Fibroblast of lung (primary cell): Measurements from ENCODE around the gene GPHN. TPM values are rescaled to one million over a fixed set of nuclear protein-coding genes. Genes with fewer than 3 reads are reported as not detected.

Experiments
- DNase-seq, 2 donors: peaks; one replicate each; pipeline versions ENCODE4 v3.0.0 to v3.0.0-alpha.2; 2010; ENCODE audit warnings: low read depth in 2 of 2
- H2AFZ ChIP-seq: 2 replicates; pipeline ENCODE4 v1.5.1; 2012; ENCODE audit warnings: low read length, control low read depth, inconsistent platforms
- H3K27ac ChIP-seq: 2 replicates; pipeline ENCODE4 v1.5.1; 2011; ENCODE audit warnings: low read length, control low read depth; ENCODE audit not compliant: insufficient read depth
- H3K27me3 ChIP-seq: 2 replicates; pipeline ENCODE4 v1.5.1; 2011; ENCODE audit warnings: mild to moderate bottlenecking, low read length; ENCODE audit not compliant: control insufficient read depth, insufficient read depth
- H3K36me3 ChIP-seq: 2 replicates; pipeline ENCODE4 v1.5.1; 2011; ENCODE audit warnings: low read length; ENCODE audit not compliant: control insufficient read depth, insufficient read depth
- H3K4me1 ChIP-seq: 2 replicates; pipeline ENCODE4 v1.5.1; 2011; ENCODE audit warnings: low read length; ENCODE audit not compliant: control insufficient read depth, insufficient read depth; ENCODE audit errors: extremely low read depth
- H3K4me2 ChIP-seq: 2 replicates; pipeline ENCODE4 v1.5.1; 2011; ENCODE audit warnings: low read length, control low read depth; ENCODE audit not compliant: insufficient read depth; ENCODE audit errors: extremely low read depth
- H3K4me3 ChIP-seq, 4 experiments: fragments of 200-600 bp in 1 of 4; sonication (generic) in 1 of 4; replicated peaks in 1 of 4; 2 replicates each; pipeline ENCODE4 v1.5.1; 2011 to 2016; ENCODE audit warnings: low read length in 4 of 4, low read depth in 3 of 4, mild to moderate bottlenecking in 3 of 4, control low read depth in 2 of 4, inconsistent platforms in 1 of 4, mixed read lengths in 1 of 4; ENCODE audit not compliant: insufficient read depth in 1 of 4; ENCODE audit errors: control extremely low read depth in 1 of 4
- H3K79me2 ChIP-seq: 2 replicates; pipeline ENCODE4 v1.5.1; 2012; ENCODE audit warnings: mild to moderate bottlenecking, low read length, inconsistent platforms; ENCODE audit not compliant: control insufficient read depth, insufficient read depth
- H3K9ac ChIP-seq: 2 replicates; pipeline ENCODE4 v1.5.1; 2011; ENCODE audit warnings: mild to moderate bottlenecking, low read length, control low read depth; ENCODE audit not compliant: insufficient read depth
- H3K9me3 ChIP-seq: 2 replicates; pipeline ENCODE4 v1.5.1; 2012; ENCODE audit warnings: low read depth, low read length; ENCODE audit not compliant: control insufficient read depth, insufficient read depth
- H4K20me1 ChIP-seq: 2 replicates; pipeline ENCODE4 v1.5.1; 2011; ENCODE audit warnings: low read length; ENCODE audit not compliant: control insufficient read depth, insufficient read depth; ENCODE audit errors: extremely low read depth
- CTCF ChIP-seq, 2 donors: IDR thresholded peaks in 1 of 2; conservative IDR thresholded peaks in 1 of 2; 1 replicate in 1 of 2; 2 replicates in 1 of 2; pipeline ENCODE4 v1.5.1; 2011 to 2012; ENCODE audit warnings: low read length in 2 of 2, control low read depth in 1 of 2, inconsistent platforms in 1 of 2, low read depth in 1 of 2, mild to moderate bottlenecking in 1 of 2
- EZH2 ChIP-seq: IDR thresholded peaks from 2 replicates; pipeline ENCODE4 v1.5.1; 2012; ENCODE audit warnings: low read length, control low read depth, mild to moderate bottlenecking; ENCODE audit errors: missing control alignments
- polyA plus RNA-seq, 2 donors: library from polyadenylated mRNA; depleted of rRNA in 1 of 2; stranded (reverse) in 1 of 2; unstranded in 1 of 2; fragments of >200 nt; gene quantifications; 2 replicates each; pipeline ENCODE4 v1.2.1, GENCODE V29; 2011 to 2012; ENCODE audit warnings: missing spikeins in 1 of 2
- total RNA-seq: library from RNA; depleted of rRNA; stranded (reverse); fragments of >200 nt; gene quantifications from 2 replicates; pipeline ENCODE4 v1.2.1, GENCODE V29; 2014

GPHN gene
- total and polyA plus RNA-seq, 2 donors (not counting 1 experiment from before 2014, with no cell fraction given), result 8.3 to 13.9 TPM

- Histone ChIP-seq H3K4me1 (no peaks in the 10 kb centered on the region), H3K9me3 (no peaks in the 10 kb centered on the region), H3K27ac (no peak overlapping the region), H3K27me3 (no peaks in the 10 kb centered on the region), H3K79me2 (no peaks in the 10 kb centered on the region), H3K4me3 (no peak overlapping the region), H2AFZ (no peak overlapping the region), H4K20me1 (no peaks in the 10 kb centered on the region), H3K36me3 (no peaks in the 10 kb centered on the region), H3K4me2 (no peak overlapping the region), H3K9ac (no peak overlapping the region)
- TF ChIP-seq EZH2, result no peak
- TF ChIP-seq CTCF (conservative IDR thresholded peaks at IDR 0.05 in 1 of 2, IDR thresholded peaks at IDR 0.05 in 1 of 2; ENCODE audit: low read depth in 1 of 2, low read length in 2 of 2), result no peak
- no peak for DNase-seq
These were observed 55.8 kb downstream of the GPHN start for GRCh38 chr14:66563731-66564130.

GRCh38 chr14:66568220-66568619, 60.3 kb downstream of the GPHN start:
- Histone ChIP-seq H3K27ac (no peak overlapping the region), H3K4me2 (no peak overlapping the region), H3K9ac (no peak overlapping the region), H3K27me3 (no peaks in the 10 kb centered on the region), H3K36me3 (no peaks in the 10 kb centered on the region), H2AFZ (no peak overlapping the region), H3K79me2 (no peaks in the 10 kb centered on the region), H3K4me3 (no peak overlapping the region), H3K4me1 (no peaks in the 10 kb centered on the region), H4K20me1 (no peaks in the 10 kb centered on the region), H3K9me3 (no peaks in the 10 kb centered on the region)
- TF ChIP-seq CTCF (conservative IDR thresholded peaks at IDR 0.05 in 1 of 2, IDR thresholded peaks at IDR 0.05 in 1 of 2; ENCODE audit: low read depth in 1 of 2, low read length in 2 of 2) (no peak), EZH2 (no peak)
- DNase-seq, result peak in 1 of 2 donors; percentile 26

GRCh38 chr14:66572826-66573225, 64.9 kb downstream of the GPHN start:
- H3K27me3 ChIP-seq, result no peaks in the 10 kb centered on the region
- no peak overlapping the region for H2AFZ ChIP-seq
- H3K27ac ChIP-seq, result no peak overlapping the region
- no peak overlapping the region for H3K4me3 ChIP-seq
- H3K4me1 ChIP-seq, result no peaks in the 10 kb centered on the region
- H3K4me2 ChIP-seq, result no peak overlapping the region
- H3K36me3 ChIP-seq, result no peaks in the 10 kb centered on the region
- TF ChIP-seq CTCF (conservative IDR thresholded peaks at IDR 0.05 in 1 of 2, IDR thresholded peaks at IDR 0.05 in 1 of 2; ENCODE audit: low read depth in 1 of 2, low read length in 2 of 2) (no peak), EZH2 (no peak)
- no peaks in the 10 kb centered on the region for H4K20me1 ChIP-seq
- no peaks in the 10 kb centered on the region for H3K9me3 ChIP-seq
- no peak overlapping the region for H3K9ac ChIP-seq
- H3K79me2 ChIP-seq, result no peaks in the 10 kb centered on the region
- peak; percentile 3 to 56 for DNase-seq
